ENCODE data around the gene RGP1.

DNA sequence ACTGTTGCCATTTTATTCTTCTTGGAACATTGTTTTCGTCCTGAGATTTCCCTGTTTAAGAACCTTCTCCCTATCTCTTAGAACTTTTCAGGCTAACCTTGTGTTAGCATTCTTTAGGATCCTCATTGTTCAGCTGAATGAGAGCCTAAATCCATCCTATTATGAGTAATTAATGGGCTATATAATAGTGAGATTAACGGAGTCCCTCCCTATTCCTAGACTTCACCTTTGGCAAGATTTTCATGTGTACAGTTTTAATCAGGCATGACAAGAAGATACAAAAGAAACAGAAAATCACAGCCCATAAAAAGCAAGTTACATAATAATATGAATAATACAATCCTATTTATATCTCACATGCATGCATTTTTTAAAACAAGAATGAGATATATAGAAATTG is 14.1 kb downstream of the RGP1 start:
- TF ChIP-seq, protein P1, sequence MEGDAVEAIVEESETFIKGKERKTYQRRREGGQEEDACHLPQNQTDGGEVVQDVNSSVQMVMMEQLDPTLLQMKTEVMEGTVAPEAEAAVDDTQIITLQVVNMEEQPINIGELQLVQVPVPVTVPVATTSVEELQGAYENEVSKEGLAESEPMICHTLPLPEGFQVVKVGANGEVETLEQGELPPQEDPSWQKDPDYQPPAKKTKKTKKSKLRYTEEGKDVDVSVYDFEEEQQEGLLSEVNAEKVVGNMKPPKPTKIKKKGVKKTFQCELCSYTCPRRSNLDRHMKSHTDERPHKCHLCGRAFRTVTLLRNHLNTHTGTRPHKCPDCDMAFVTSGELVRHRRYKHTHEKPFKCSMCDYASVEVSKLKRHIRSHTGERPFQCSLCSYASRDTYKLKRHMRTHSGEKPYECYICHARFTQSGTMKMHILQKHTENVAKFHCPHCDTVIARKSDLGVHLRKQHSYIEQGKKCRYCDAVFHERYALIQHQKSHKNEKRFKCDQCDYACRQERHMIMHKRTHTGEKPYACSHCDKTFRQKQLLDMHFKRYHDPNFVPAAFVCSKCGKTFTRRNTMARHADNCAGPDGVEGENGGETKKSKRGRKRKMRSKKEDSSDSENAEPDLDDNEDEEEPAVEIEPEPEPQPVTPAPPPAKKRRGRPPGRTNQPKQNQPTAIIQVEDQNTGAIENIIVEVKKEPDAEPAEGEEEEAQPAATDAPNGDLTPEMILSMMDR (conservative IDR thresholded peaks at IDR 0.05) = no peak
- TF ChIP-seq EZH2 (IDR thresholded peaks at IDR 0.05; ENCODE audit: low read depth) = no peak
